Sciatic nerve (tissue), 2 donors: Measurements from ENCODE around the gene ALPL. TPM values are rescaled to one million over a fixed set of nuclear protein-coding genes. Genes with fewer than 3 reads are reported as not detected.
"Not testable (repeated sequence)": the region's sequence is repeated elsewhere in the genome, so short reads cannot be mapped to it uniquely, and the experiment has no call there.

Source experiments
- ATAC-seq: fragments of 200-7000 bp; cut with Tn5 transposase; one replicate; pipeline ENCODE4 v1.9.1; 2020; ENCODE audit warnings: mild to moderate bottlenecking, moderate library complexity
- DNase-seq: peaks from one replicate; pipeline ENCODE4 v3.0.0-alpha.2; 2020; ENCODE audit warnings: low spot score
- intact Hi-C: fragments of 100-400 bp; cut with DNase I; formaldehyde crosslinking; loops from one replicate; pipeline ENCODE4 v1.14.2; 2022
- total RNA-seq: library from RNA; stranded (reverse); fragmentation: NEBNext Ultra II Directional; extraction: Animal tissue kit (Norgen Biotek cat#: 25700); gene quantifications from one replicate; pipeline ENCODE4 v1.2.1, GENCODE V29; 2021
- donor health status: DM: no; HTN: no; CAD: no.
- donor health status: DM: no; HTN: no; CAD: no.

ALPL gene
- total RNA-seq = 14.6 TPM

GRCh38 chr1:21509351-21510112, at the start of gene ALPL:
ALPL (plus strand) TSS chr1:21509423; CDS start chr1:21554082, 44,659 bp downstream.
- no peak for DNase-seq
- no peak for ATAC-seq
- intact Hi-C loops = loop anchor here (5.0 kb wide), 1 partner anchor 148 kb away; no protein-coding TSS in a partner anchor

GRCh38 chr1:21465127-21465526, 44.1 kb upstream of the ALPL start:
- ATAC-seq, DNase-seq, intact Hi-C loops: not testable (repeated sequence)

GRCh38 chr1:21467946-21468345, 41.3 kb upstream of the ALPL start:
- ATAC-seq, intact Hi-C loops, DNase-seq: not testable (repeated sequence)

GRCh38 chr1:21468599-21468998, 40.6 kb upstream of the ALPL start:
- ATAC-seq = no peak
- no peak for DNase-seq
- intact Hi-C loops = no loop called here

- DNase-seq = no peak
- intact Hi-C loops = no loop called here
- no peak for ATAC-seq
Measured at GRCh38 chr1:21469581-21469980, 39.6 kb upstream of the ALPL start.

- ATAC-seq (no peak), DNase-seq (no peak)
- intact Hi-C loops = no loop called here
Measured at GRCh38 chr1:21472861-21473260, 36.4 kb upstream of the ALPL start.

- no peak for ATAC-seq
- intact Hi-C loops = no loop called here
- DNase-seq = no peak
Measured at GRCh38 chr1:21478356-21478755, 30.9 kb upstream of the ALPL start.

- intact Hi-C loops, DNase-seq, ATAC-seq: not testable (repeated sequence)
Measured at GRCh38 chr1:21483881-21484280, 25.3 kb upstream of the ALPL start.

GRCh38 chr1:21489146-21489545, 20.1 kb upstream of the ALPL start:
- DNase-seq (no peak), ATAC-seq (no peak)
- intact Hi-C loops = no loop called here

GRCh38 chr1:21490774-21491487, 18.3 kb upstream of the ALPL start:
- peak; percentile 36 for ATAC-seq
- no peak for DNase-seq
- intact Hi-C loops = no loop called here

GRCh38 chr1:21491488-21492355, 17.5 kb upstream of the ALPL start:
- intact Hi-C loops = no loop called here
- DNase-seq (no peak), ATAC-seq (no peak)

- ATAC-seq = no peak
- DNase-seq = no peak
- intact Hi-C loops = no loop called here
Measured at GRCh38 chr1:21492356-21492625, 16.9 kb upstream of the ALPL start.

- intact Hi-C loops = no loop called here
- DNase-seq (no peak), ATAC-seq (no peak)
Measured at GRCh38 chr1:21494196-21494595, 15.0 kb upstream of the ALPL start.

GRCh38 chr1:21495225-21495820, 13.9 kb upstream of the ALPL start:
- intact Hi-C loops = no loop called here
- DNase-seq (no peak), ATAC-seq (no peak)

- intact Hi-C loops = no loop called here
Measured at GRCh38 chr1:21496063-21496462, 13.2 kb upstream of the ALPL start.

GRCh38 chr1:21496886-21497285, 12.3 kb upstream of the ALPL start:
- DNase-seq (peak; percentile 15), ATAC-seq (no peak)
- intact Hi-C loops = no loop called here

More at GRCh38 chr1:21496063-21496462, 13.2 kb upstream of the ALPL start:
- DNase-seq (no peak), ATAC-seq (no peak)

GRCh38 chr1:21497466-21498061, 11.7 kb upstream of the ALPL start:
- intact Hi-C loops = no loop called here
- ATAC-seq = no peak

GRCh38 chr1:21499283-21499950, 9.8 kb upstream of the ALPL start:
- DNase-seq (no peak), ATAC-seq (no peak)
- intact Hi-C loops = no loop called here

More at GRCh38 chr1:21497466-21498061, 11.7 kb upstream of the ALPL start:
- peak; percentile 27 for DNase-seq
